Neural cell (in vitro differentiated cells): Measurements from ENCODE around the gene WDR59. TPM values are rescaled to one million over a fixed set of nuclear protein-coding genes. Genes with fewer than 3 reads are reported as not detected.
A peak's percentile ranks its signal among the peaks of the same experiment; 100 is the strongest.

Source experiments
- H2AFZ ChIP-seq: fragments of 200-600, 300-800 bp; sonication (generic), shearing (Covaris generic); 2 replicates; pipeline ENCODE4 v1.6.0; 2014; ENCODE audit warnings: low read depth, mild to moderate bottlenecking, antibody characterized with exemption, low read length, moderate library complexity
- H3F3A ChIP-seq: fragments of 200-600 bp; shearing (Covaris generic); 2 replicates; pipeline ENCODE4 v1.6.1; 2016; ENCODE audit warnings: mild to moderate bottlenecking, moderate library complexity, mixed read lengths, antibody characterized with exemption, low read length; ENCODE audit not compliant: insufficient read depth, poor library complexity, severe bottlenecking
- H3K27ac ChIP-seq: fragments of 200-600, 300-800 bp; sonication (generic), shearing (Covaris generic); 2 replicates; pipeline ENCODE4 v1.5.1; 2014; ENCODE audit warnings: mild to moderate bottlenecking, low read length, moderate library complexity
- H3K27me3 ChIP-seq: fragments of 300-800, 200-600 bp; sonication (generic), shearing (Covaris generic); 2 replicates; pipeline ENCODE4 v1.6.0; 2014; ENCODE audit warnings: mild to moderate bottlenecking, low read depth, low read length, moderate library complexity; ENCODE audit not compliant: insufficient read depth
- H3K36me3 ChIP-seq: fragments of 300-800, 200-600 bp; sonication (generic), shearing (Covaris generic); 2 replicates; pipeline ENCODE4 v1.5.1; 2014; ENCODE audit warnings: mild to moderate bottlenecking, antibody characterized with exemption, low read length, moderate library complexity; ENCODE audit not compliant: insufficient read depth
- H3K4me2 ChIP-seq: fragments of 300-800, 200-600 bp; sonication (generic), shearing (Covaris generic); 2 replicates; pipeline ENCODE4 v1.6.0; 2014; ENCODE audit warnings: mild to moderate bottlenecking, low read length
- H3K4me3 ChIP-seq: fragments of 300-800, 200-600 bp; sonication (generic), shearing (Covaris generic); 2 replicates; pipeline ENCODE4 v1.5.1; 2014; ENCODE audit warnings: mild to moderate bottlenecking, low read length, moderate library complexity
- H3K79me2 ChIP-seq: fragments of 200-600 bp; shearing (Covaris generic); replicated peaks from 2 replicates; pipeline ENCODE4 v1.6.0; 2014; ENCODE audit warnings: mild to moderate bottlenecking, low read length, moderate library complexity; ENCODE audit not compliant: insufficient read depth
- H3K9ac ChIP-seq: fragments of 300-800, 200-600 bp; sonication (generic), shearing (Covaris generic); 2 replicates; pipeline ENCODE4 v1.6.1; 2016; ENCODE audit warnings: mild to moderate bottlenecking, low read length, mixed read lengths
- H3K9me2 ChIP-seq: fragments of 200-600 bp; shearing (Covaris generic); 2 replicates; pipeline ENCODE4 v1.6.1; 2016; ENCODE audit warnings: mild to moderate bottlenecking, low read length, mixed read lengths; ENCODE audit not compliant: insufficient read depth
- H3K9me3 ChIP-seq: fragments of 200-600, 300-800 bp; sonication (generic), shearing (Covaris generic); 2 replicates; pipeline ENCODE4 v1.6.1; 2016; ENCODE audit warnings: mild to moderate bottlenecking, mixed run types, low read length, moderate library complexity, mixed read lengths
- H4K20me1 ChIP-seq: fragments of 200-600 bp; shearing (Covaris generic); 2 replicates; pipeline ENCODE4 v1.6.1; 2016; ENCODE audit warnings: mild to moderate bottlenecking, mixed run types; ENCODE audit not compliant: insufficient read depth
- CTCF ChIP-seq: fragments of 450-650 bp; IDR thresholded peaks from 2 replicates; pipeline ENCODE4 v1.5.1; 2014; ENCODE audit warnings: antibody characterized with exemption, mild to moderate bottlenecking, moderate library complexity; ENCODE audit not compliant: poor library complexity, severe bottlenecking
- EP300 ChIP-seq: fragments of 450-650 bp; conservative IDR thresholded peaks from 2 replicates; pipeline ENCODE4 v1.6.1; 2014; ENCODE audit warnings: antibody characterized with exemption, mild to moderate bottlenecking, moderate library complexity; ENCODE audit not compliant: poor library complexity, severe bottlenecking
- EZH2 ChIP-seq: fragments of 200-600, 300-800 bp; shearing (Covaris generic), sonication (generic); IDR thresholded peaks from 2 replicates; pipeline ENCODE4 v1.6.1; 2014; ENCODE audit warnings: antibody characterized with exemption, low read length, borderline replicate concordance, mild to moderate bottlenecking; ENCODE audit not compliant: insufficient read depth, poor library complexity, severe bottlenecking
- MXI1 ChIP-seq: fragments of 450-650 bp; conservative IDR thresholded peaks from 2 replicates; pipeline ENCODE4 v1.6.1; 2014; ENCODE audit warnings: antibody characterized with exemption, mild to moderate bottlenecking; ENCODE audit not compliant: poor library complexity, severe bottlenecking
- POLR2AphosphoS5 ChIP-seq: IDR thresholded peaks from 2 replicates; pipeline ENCODE4 v1.6.1; 2012
- RAD21 ChIP-seq: fragments of 450-650 bp; conservative IDR thresholded peaks from 2 replicates; pipeline ENCODE4 v1.6.1; 2014; ENCODE audit warnings: antibody characterized with exemption, mild to moderate bottlenecking, moderate library complexity
- REST ChIP-seq: IDR thresholded peaks from 2 replicates; pipeline ENCODE4 v1.6.1; 2012; ENCODE audit warnings: borderline replicate concordance
- SMC3 ChIP-seq: fragments of 450-650 bp; conservative IDR thresholded peaks from 2 replicates; pipeline ENCODE4 v1.6.1; 2014; ENCODE audit warnings: antibody characterized with exemption, mild to moderate bottlenecking, moderate library complexity; ENCODE audit not compliant: poor library complexity
- TAF1 ChIP-seq: IDR thresholded peaks from 2 replicates; pipeline ENCODE4 v1.6.1; 2012; ENCODE audit warnings: low read depth
- polyA plus RNA-seq: library from polyadenylated mRNA; depleted of rRNA; stranded (reverse); fragments of >200 nt; gene quantifications from 2 replicates; pipeline ENCODE4 v1.2.3, GENCODE V29; 2014

WDR59 gene
- polyA plus RNA-seq, 1 donor from 2014 or later = 20.3 TPM

- no peaks in the 10 kb centered on the region for H3K36me3 ChIP-seq
- H3K27me3 ChIP-seq = no peaks in the 10 kb centered on the region
- no peak overlapping the region for H3K27ac ChIP-seq
- no peaks in the 10 kb centered on the region for H3K9me2 ChIP-seq
- no peak overlapping the region for H3K9ac ChIP-seq
- no peaks in the 10 kb centered on the region for H3K9me3 ChIP-seq
- TF ChIP-seq TAF1 (no peak), RAD21 (no peak), POLR2AphosphoS5 (no peak), CTCF (no peak), EP300 (no peak), SMC3 (no peak), EZH2 (no peak), MXI1 (no peak), REST (no peak)
- no peak overlapping the region for H3K4me2 ChIP-seq
- H3K4me3 ChIP-seq = peak overlapping the region; percentile 0
- no peak overlapping the region for H2AFZ ChIP-seq
- H3K79me2 ChIP-seq = peaks cover 4% of the 10 kb centered on the region
- H4K20me1 ChIP-seq = no peaks in the 10 kb centered on the region
- H3F3A ChIP-seq = no peaks in the 10 kb centered on the region
These were observed 2.7 kb downstream of the WDR59 start for GRCh38 chr16:74982256-74982655.

- no peaks in the 10 kb centered on the region for H3K9me3 ChIP-seq
- H3K9ac ChIP-seq = no peak overlapping the region
- no peaks in the 10 kb centered on the region for H3K36me3 ChIP-seq
- TF ChIP-seq MXI1 (no peak), RAD21 (no peak), EZH2 (no peak), EP300 (no peak), REST (no peak), CTCF (no peak), SMC3 (no peak), POLR2AphosphoS5 (no peak), TAF1 (no peak)
- no peaks in the 10 kb centered on the region for H3K79me2 ChIP-seq
- no peak overlapping the region for H3K27ac ChIP-seq
- no peaks in the 10 kb centered on the region for H4K20me1 ChIP-seq
- H2AFZ ChIP-seq = no peak overlapping the region
- no peak overlapping the region for H3K4me3 ChIP-seq
- no peak overlapping the region for H3K4me2 ChIP-seq
- H3K9me2 ChIP-seq = no peaks in the 10 kb centered on the region
- no peaks in the 10 kb centered on the region for H3K27me3 ChIP-seq
- H3F3A ChIP-seq = no peaks in the 10 kb centered on the region
These were observed 9.3 kb downstream of the WDR59 start for GRCh38 chr16:74975591-74975990.
